AG04450 (cell line): Measurements from ENCODE around the gene DDAH1. TPM values are rescaled to one million over a fixed set of nuclear protein-coding genes. Genes with fewer than 3 reads are reported as not detected.

Experiments used
- CTCF ChIA-PET: fragments of 300-600, 350-600 bp; formaldehyde crosslinking; extraction: SDS; loops from one replicate; lab custom pipeline; 2022; ENCODE audit warnings: antibody characterized with exemption, inconsistent platforms; lab: Charles Lee
- POLR2A ChIA-PET: fragments of 350-600 bp; formaldehyde crosslinking; extraction: SDS; loops from one replicate; lab custom pipeline; 2021; ENCODE audit warnings: antibody characterized with exemption, inconsistent platforms; lab: Yijun Ruan, JAX
- DNase-seq: peaks from one replicate; pipeline ENCODE4 v3.0.0-alpha.2; 2011; ENCODE audit warnings: low read depth, low spot score
- H3K27ac ChIP-seq: one replicate; pipeline ENCODE4 v1.5.1; 2012; ENCODE audit warnings: low read depth, low read length, control low read depth
- H3K27me3 ChIP-seq: one replicate; pipeline ENCODE4 v1.6.0; 2012; ENCODE audit warnings: low read length; ENCODE audit not compliant: control insufficient read depth, insufficient read depth
- H3K4me3 ChIP-seq: 2 replicates; pipeline ENCODE4 v1.5.1; 2011; ENCODE audit warnings: mild to moderate bottlenecking, low read depth, low read length, control low read depth
- H3K9me3 ChIP-seq: 2 replicates; pipeline ENCODE4 v1.5.1; 2012; ENCODE audit warnings: low read length; ENCODE audit not compliant: control insufficient read depth, insufficient read depth
- CTCF ChIP-seq: IDR thresholded peaks from 2 replicates; pipeline ENCODE4 v1.5.1; 2011; ENCODE audit warnings: low read depth, low read length, control low read depth, inconsistent platforms
- polyA plus RNA-seq: library from polyadenylated mRNA; depleted of rRNA; stranded (reverse); fragments of >200 nt; gene quantifications from 2 replicates; pipeline ENCODE4 v1.2.3, GENCODE V29; 2011

The DDAH1 gene
- polyA plus RNA-seq, 1 experiment: 102 TPM

- DNase-seq: no peak
- peak; percentile 65 for TF ChIP-seq CTCF
These were observed 66.4 kb downstream of the DDAH1 start for GRCh38 chr1:85398391-85399064.

GRCh38 chr1:85397490-85398032 is 67.4 kb downstream of the DDAH1 start:
- H3K27me3 ChIP-seq: no peaks in the 10 kb centered on the region
- ChIA-PET CTCF (interaction anchor here (0.7 to 2.2 kb wide), 4 partner anchors 13 to 89 kb away, joined by 3 to 11 read pairs (median 6); no protein-coding TSS in a partner anchor), POLR2A (interaction anchor here (0.6 kb wide), 1 partner anchor 106 kb away, joined by 3 read pairs; no protein-coding TSS in a partner anchor)
- TF ChIP-seq CTCF: no peak
- H3K4me3 ChIP-seq: no peak overlapping the region
- H3K27ac ChIP-seq: no peak overlapping the region
- no peaks in the 10 kb centered on the region for H3K9me3 ChIP-seq
- DNase-seq: no peak

More at GRCh38 chr1:85398391-85399064, 66.4 kb downstream of the DDAH1 start:
- Histone ChIP-seq H3K27me3 (no peaks in the 10 kb centered on the region), H3K9me3 (no peaks in the 10 kb centered on the region), H3K4me3 (no peak overlapping the region), H3K27ac (no peak overlapping the region)
- ChIA-PET CTCF (interaction anchor here (0.7 to 3.3 kb wide), 4 partner anchors 27 to 90 kb away, joined by 3 to 18 read pairs (median 7); no protein-coding TSS in a partner anchor), POLR2A (no interaction called here)

- ChIA-PET CTCF (interaction anchor here (0.7 to 2.2 kb wide), 4 partner anchors 19 to 136 kb away, joined by 3 to 8 read pairs (median 4); no protein-coding TSS in a partner anchor), POLR2A (interaction anchor here (0.7 kb wide), 1 partner anchor 381 kb away, joined by 6 read pairs; no protein-coding TSS in a partner anchor)
- DNase-seq: no peak
- no peaks in the 10 kb centered on the region for H3K9me3 ChIP-seq
- H3K27ac ChIP-seq: no peak overlapping the region
- no peak overlapping the region for H3K4me3 ChIP-seq
- no peak for TF ChIP-seq CTCF
- H3K27me3 ChIP-seq: no peaks in the 10 kb centered on the region
These were observed 68.8 kb downstream of the DDAH1 start for GRCh38 chr1:85396194-85396593.

GRCh38 chr1:85394130-85394529 is 70.8 kb downstream of the DDAH1 start:
- no peak for DNase-seq
- H3K27ac ChIP-seq: no peak overlapping the region
- POLR2A ChIA-PET: no interaction called here
- no peak overlapping the region for H3K4me3 ChIP-seq
- H3K27me3 ChIP-seq: no peaks in the 10 kb centered on the region
- TF ChIP-seq CTCF: no peak
- CTCF ChIA-PET: interaction anchor here (1.5 kb wide), 1 partner anchor 86 kb away, joined by 4 read pairs; no protein-coding TSS in a partner anchor
- H3K9me3 ChIP-seq: no peaks in the 10 kb centered on the region

- H3K27ac ChIP-seq: no peak overlapping the region
- H3K9me3 ChIP-seq: no peaks in the 10 kb centered on the region
- no peaks in the 10 kb centered on the region for H3K27me3 ChIP-seq
- no peak for DNase-seq
- CTCF ChIA-PET: interaction anchor here (1.5 kb wide), 1 partner anchor 86 kb away, joined by 4 read pairs; no protein-coding TSS in a partner anchor
- H3K4me3 ChIP-seq: no peak overlapping the region
- no peak for TF ChIP-seq CTCF
- POLR2A ChIA-PET: no interaction called here
These were observed 71.5 kb downstream of the DDAH1 start for GRCh38 chr1:85393490-85393889.
